Brain microvascular endothelial cell (primary cell): ENCODE data around the gene SMC3.
A peak's percentile ranks its signal among the peaks of the same experiment; 100 is the strongest.

Experiments
- DNase-seq: peaks from one replicate; pipeline ENCODE4 v3.0.0-alpha.2; 2020
- H3K27ac ChIP-seq: fragments of 250-450 bp; sonication (Bioruptor Pico); 2 replicates; pipeline ENCODE4 v1.5.1; 2020; ENCODE audit warnings: mild to moderate bottlenecking, moderate library complexity
- H3K27me3 ChIP-seq: fragments of 250-450 bp; sonication (Bioruptor Pico); replicated peaks from 2 replicates; pipeline ENCODE4 v1.5.1; 2020; ENCODE audit warnings: mild to moderate bottlenecking
- H3K36me3 ChIP-seq: fragments of 250-450 bp; sonication (Bioruptor Pico); replicated peaks from 2 replicates; pipeline ENCODE4 v1.5.1; 2020; ENCODE audit warnings: mild to moderate bottlenecking
- H3K4me3 ChIP-seq: 2 replicates; pipeline ENCODE4 v1.5.1; 2011; ENCODE audit warnings: low read depth, mild to moderate bottlenecking, control low read depth, low read length, moderate library complexity
- in situ Hi-C: cut with HindIII; loops from 2 replicates; pipeline ENCODE4 v1.10.0; 2017; ENCODE audit warnings: low sequenced_read_pairs, low pct_ligation_motif_present
- TF ChIP-seq, protein P1 (sequence below): IDR thresholded peaks from 2 replicates; pipeline ENCODE4 v1.5.1; 2011; ENCODE audit warnings: low read depth, mild to moderate bottlenecking, moderate library complexity, low read length, control low read depth, inconsistent platforms; ENCODE audit errors: missing control alignments

Gene SMC3

DNA sequence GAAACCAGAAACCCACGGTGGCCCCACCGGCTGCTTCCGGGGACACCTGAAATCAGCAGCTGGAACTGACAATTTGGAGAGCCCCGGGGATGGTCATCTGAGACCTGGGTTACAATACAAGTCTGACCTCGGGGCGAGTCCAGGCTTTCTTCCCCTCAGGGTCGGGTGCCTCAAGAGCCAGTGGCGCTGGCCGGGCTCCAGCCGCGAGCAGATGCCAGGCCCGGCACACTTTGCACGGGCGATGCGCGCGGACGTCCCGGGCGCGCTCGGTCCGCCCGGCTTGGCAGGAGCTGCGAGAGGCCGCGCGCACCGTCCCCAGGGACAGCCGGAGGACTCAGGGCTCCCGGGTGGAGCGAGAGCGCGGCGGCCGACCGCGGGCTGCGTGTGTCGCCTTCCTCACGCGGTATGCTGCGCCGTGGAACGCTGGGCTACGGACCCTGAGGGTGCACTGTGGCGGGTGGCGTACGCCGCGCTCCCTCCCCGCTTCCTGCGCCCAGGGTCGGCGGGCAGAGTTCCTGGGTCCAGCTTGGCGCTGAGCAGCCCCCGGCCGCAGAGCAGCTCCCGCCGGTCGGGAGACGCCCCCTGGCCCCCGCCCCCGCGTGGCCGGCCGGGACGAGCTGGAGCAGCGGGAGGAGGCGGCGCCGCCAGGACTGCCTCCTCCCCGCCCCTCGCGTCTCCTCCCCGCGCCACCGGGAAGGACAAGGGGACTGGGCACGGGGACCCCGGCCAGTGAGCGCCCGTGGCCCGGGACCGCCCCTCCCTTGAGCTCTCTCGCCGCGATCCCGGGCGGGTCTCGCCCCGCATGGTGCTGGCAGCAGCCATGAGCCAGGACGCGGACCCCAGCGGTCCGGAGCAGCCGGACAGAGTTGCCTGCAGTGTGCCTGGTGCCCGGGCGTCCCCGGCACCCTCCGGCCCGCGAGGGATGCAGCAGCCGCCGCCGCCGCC lies 76.4 kb downstream of the SMC3 start, which contains the start of gene RBM20:
TSS of gene RBM20 (plus strand) at position 684 of the 945 bp plus-strand sequence. CDS start at position 803, 119 bp downstream.
- TF ChIP-seq, protein P1, sequence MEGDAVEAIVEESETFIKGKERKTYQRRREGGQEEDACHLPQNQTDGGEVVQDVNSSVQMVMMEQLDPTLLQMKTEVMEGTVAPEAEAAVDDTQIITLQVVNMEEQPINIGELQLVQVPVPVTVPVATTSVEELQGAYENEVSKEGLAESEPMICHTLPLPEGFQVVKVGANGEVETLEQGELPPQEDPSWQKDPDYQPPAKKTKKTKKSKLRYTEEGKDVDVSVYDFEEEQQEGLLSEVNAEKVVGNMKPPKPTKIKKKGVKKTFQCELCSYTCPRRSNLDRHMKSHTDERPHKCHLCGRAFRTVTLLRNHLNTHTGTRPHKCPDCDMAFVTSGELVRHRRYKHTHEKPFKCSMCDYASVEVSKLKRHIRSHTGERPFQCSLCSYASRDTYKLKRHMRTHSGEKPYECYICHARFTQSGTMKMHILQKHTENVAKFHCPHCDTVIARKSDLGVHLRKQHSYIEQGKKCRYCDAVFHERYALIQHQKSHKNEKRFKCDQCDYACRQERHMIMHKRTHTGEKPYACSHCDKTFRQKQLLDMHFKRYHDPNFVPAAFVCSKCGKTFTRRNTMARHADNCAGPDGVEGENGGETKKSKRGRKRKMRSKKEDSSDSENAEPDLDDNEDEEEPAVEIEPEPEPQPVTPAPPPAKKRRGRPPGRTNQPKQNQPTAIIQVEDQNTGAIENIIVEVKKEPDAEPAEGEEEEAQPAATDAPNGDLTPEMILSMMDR: no peak
- no peak for DNase-seq
- no peaks in the 10 kb centered on the region for H3K27me3 ChIP-seq

GRCh38 chr10:110644598-110645462 lies 77.3 kb downstream of the SMC3 start:
- H3K27me3 ChIP-seq: no peaks in the 10 kb centered on the region
- DNase-seq: no peak
- in situ Hi-C loops: no loop called here
- TF ChIP-seq, protein P1: no peak
- H3K4me3 ChIP-seq: peak overlapping the region; percentile 68
- no peaks in the 10 kb centered on the region for H3K36me3 ChIP-seq
- H3K27ac ChIP-seq: peak overlapping the region; percentile 37

More for the DNA sequence above, 76.4 kb downstream of the SMC3 start, which contains the start of gene RBM20:
- H3K36me3 ChIP-seq: no peaks in the 10 kb centered on the region
- peak within 1 kb of the TSS; percentile 68 for H3K4me3 ChIP-seq
- in situ Hi-C loops: no loop called here
- H3K27ac ChIP-seq: peak within 1 kb of the TSS; percentile 37

GRCh38 chr10:110646417-110647135 lies 79.1 kb downstream of the SMC3 start:
- TF ChIP-seq, protein P1: no peak
- Histone ChIP-seq H3K4me3 (no peak overlapping the region), H3K36me3 (no peaks in the 10 kb centered on the region), H3K27me3 (no peaks in the 10 kb centered on the region), H3K27ac (no peak overlapping the region)
- DNase-seq: no peak
- in situ Hi-C loops: no loop called here

DNA sequence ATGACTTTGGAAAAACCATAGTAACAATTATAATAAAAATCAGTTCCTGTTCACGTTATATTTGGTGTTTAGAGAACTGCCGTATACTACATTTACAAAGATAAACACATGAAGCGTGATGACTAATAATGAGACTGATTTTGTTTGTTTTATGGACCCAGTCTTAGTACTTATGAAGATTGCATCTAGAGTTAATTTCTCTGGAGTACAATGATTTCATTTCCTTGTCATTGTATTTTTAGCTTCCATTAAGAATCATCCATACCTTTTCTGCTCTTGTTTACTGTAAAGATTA lies 79.6 kb downstream of the SMC3 start:
- DNase-seq: no peak
- no peaks in the 10 kb centered on the region for H3K36me3 ChIP-seq
- no peak overlapping the region for H3K27ac ChIP-seq
- H3K27me3 ChIP-seq: no peaks in the 10 kb centered on the region
- in situ Hi-C loops: no loop called here
- TF ChIP-seq, protein P1: no peak
- no peak overlapping the region for H3K4me3 ChIP-seq

- in situ Hi-C loops: no loop called here
- Histone ChIP-seq H3K4me3 (no peak overlapping the region), H3K27me3 (no peaks in the 10 kb centered on the region), H3K27ac (no peak overlapping the region), H3K36me3 (no peaks in the 10 kb centered on the region)
- TF ChIP-seq, protein P1: peak; percentile 15
- peak; percentile 44 for DNase-seq
These were observed 81.3 kb downstream of the SMC3 start for GRCh38 chr10:110648692-110649346.
